PC-9 (cell line): ENCODE data around the gene LYG1. TPM values are rescaled to one million over a fixed set of nuclear protein-coding genes. Genes with fewer than 3 reads are reported as not detected.

Experiments
- BruUV-seq: library from RNA; stranded (reverse); fragments of 400-500 nt; replicated peaks from 2 replicates; lab custom pipeline; 2021; lab: Mats Ljungman, UMichigan
- CTCF ChIA-PET: fragments of 300-600 bp; sonication (Branson Sonifier 250); formaldehyde crosslinking; loops from one replicate; lab custom pipeline; 2022; ENCODE audit warnings: antibody characterized with exemption; lab: Charles Lee
- POLR2A ChIA-PET: fragments of 300-600 bp; sonication (Branson Sonifier 250); formaldehyde crosslinking; loops from one replicate; lab custom pipeline; 2022; ENCODE audit warnings: antibody characterized with exemption; ENCODE audit not compliant: unreplicated experiment; lab: Charles Lee
- DNase-seq, 2 experiments: peaks; one replicate each; pipeline versions ENCODE4 v3.0.0 to v3.0.0-alpha.2; 2015 to 2022; ENCODE audit warnings: mixed read lengths in 1 of 2
- H2AFZ ChIP-seq: fragments of 200-600 bp; sonication (generic); 2 replicates; pipeline ENCODE4 v1.8.1; 2017; ENCODE audit warnings: antibody characterized with exemption
- H3F3A ChIP-seq: fragments of 200-600 bp; sonication (generic); 2 replicates; pipeline ENCODE4 v1.8.1; 2017; ENCODE audit warnings: antibody characterized with exemption, mild to moderate bottlenecking, low read depth; ENCODE audit not compliant: insufficient read depth
- H3K27ac ChIP-seq: fragments of 200-600 bp; sonication (generic); 2 replicates; pipeline ENCODE4 v1.6.1; 2016; ENCODE audit warnings: mixed run types
- H3K27me3 ChIP-seq: fragments of 200-600 bp; sonication (generic); 2 replicates; pipeline ENCODE4 v1.6.1; 2016; ENCODE audit warnings: low read depth, mixed run types; ENCODE audit not compliant: insufficient read depth
- H3K36me3 ChIP-seq: fragments of 200-600 bp; sonication (generic); 2 replicates; pipeline ENCODE4 v1.6.1; 2016; ENCODE audit warnings: low read depth, mixed run types
- H3K4me1 ChIP-seq: fragments of 200-600 bp; sonication (generic); replicated peaks from 2 replicates; pipeline ENCODE4 v1.6.1; 2016; ENCODE audit warnings: mixed run types; ENCODE audit not compliant: insufficient read depth
- H3K4me2 ChIP-seq: fragments of 200-600 bp; sonication (generic); 2 replicates; pipeline ENCODE4 v1.6.1; 2017; ENCODE audit warnings: mixed run types
- H3K4me3 ChIP-seq: fragments of 200-600 bp; sonication (generic); 2 replicates; pipeline ENCODE4 v1.6.1; 2016; ENCODE audit warnings: mixed run types
- H3K79me2 ChIP-seq: fragments of 200-600 bp; sonication (generic); 2 replicates; pipeline ENCODE4 v1.6.1; 2017; ENCODE audit warnings: low read depth, mixed run types
- H3K9me2 ChIP-seq: fragments of 200-600 bp; sonication (generic); 2 replicates; pipeline ENCODE4 v1.8.1; 2017; ENCODE audit warnings: mild to moderate bottlenecking; ENCODE audit not compliant: insufficient read depth
- H3K9me3 ChIP-seq: fragments of 200-600 bp; sonication (generic); 2 replicates; pipeline ENCODE4 v1.8.1; 2016; ENCODE audit warnings: low read depth; ENCODE audit not compliant: insufficient read depth
- H4K20me1 ChIP-seq: fragments of 200-600 bp; sonication (generic); 2 replicates; pipeline ENCODE4 v1.8.1; 2017; ENCODE audit not compliant: insufficient read depth
- CTCF ChIP-seq: fragments of 200-600 bp; sonication (generic); conservative IDR thresholded peaks from 2 replicates; pipeline ENCODE4 v1.6.1; 2017; ENCODE audit warnings: mixed run types, antibody characterized with exemption, mild to moderate bottlenecking, moderate library complexity
- EZH2 ChIP-seq: fragments of 200-600 bp; sonication (generic); IDR thresholded peaks from 2 replicates; pipeline ENCODE4 v1.8.0; 2017; ENCODE audit warnings: antibody characterized with exemption, low read depth
- intact Hi-C: fragments of 100-400 bp; cut with micrococcal nuclease; formaldehyde crosslinking; loops from one replicate; pipeline ENCODE4 v1.10.0; 2022; ENCODE audit not compliant: unreplicated experiment
- total RNA-seq: library from RNA; stranded (reverse); gene quantifications from 2 replicates; pipeline ENCODE4 v1.2.3, GENCODE V29; 2021

LYG1 gene
- total RNA-seq, 1 experiment from 2014 or later: 1.5 TPM

GRCh38 chr2:99317161-99317872, 16.3 kb upstream of the LYG1 start:
- POLR2A ChIA-PET: no interaction called here
- no peaks in the 10 kb centered on the region for H3K9me2 ChIP-seq
- H4K20me1 ChIP-seq: peaks cover 8% of the 10 kb centered on the region
- no peaks in the 10 kb centered on the region for H3K79me2 ChIP-seq
- no peak overlapping the region for H3K4me3 ChIP-seq
- no peaks in the 10 kb centered on the region; the same call in 1 of the 2 replicates for H3F3A ChIP-seq
- no peak for DNase-seq
- no peak overlapping the region for H3K27ac ChIP-seq
- no peak overlapping the region for H3K4me2 ChIP-seq
- H3K9me3 ChIP-seq: no peaks in the 10 kb centered on the region
- TF ChIP-seq CTCF (no peak), EZH2 (no peak)
- CTCF ChIA-PET: no interaction called here
- H3K36me3 ChIP-seq: peaks cover 41% of the 10 kb centered on the region
- H3K4me1 ChIP-seq: no peaks in the 10 kb centered on the region
- no peak overlapping the region for H2AFZ ChIP-seq
- BruUV-seq: no TSS peak
- H3K27me3 ChIP-seq: no peaks in the 10 kb centered on the region
- intact Hi-C loops: no loop called here

DNA sequence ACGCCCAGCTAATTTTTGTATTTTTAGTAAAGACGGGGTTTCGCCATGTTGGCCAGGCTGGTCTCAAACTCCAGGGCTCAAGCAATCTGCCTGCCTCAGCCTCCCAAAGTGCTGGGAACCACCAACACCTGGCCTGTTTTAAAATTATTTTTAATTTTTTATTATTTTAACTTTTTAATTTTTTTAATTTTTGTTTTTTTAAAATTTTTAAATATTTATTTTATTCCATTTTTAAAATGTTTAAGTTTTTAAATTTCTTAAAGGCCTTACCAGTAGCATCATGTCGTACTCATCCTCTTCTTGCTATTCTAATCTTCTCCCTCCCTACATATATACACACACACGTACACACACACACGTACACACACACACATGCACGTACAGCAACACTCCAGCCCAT, 1.4 kb downstream of the LYG1 start:
- POLR2A ChIA-PET: no interaction called here
- no TSS peak for BruUV-seq
- TF ChIP-seq CTCF (no peak), EZH2 (no peak)
- no peak for DNase-seq
- intact Hi-C loops: no loop called here
- Histone ChIP-seq H3K4me1 (no peaks in the 10 kb centered on the region), H3K4me3 (no peak overlapping the region), H3K9me3 (no peaks in the 10 kb centered on the region), H3K27ac (no peak overlapping the region), H2AFZ (no peak overlapping the region), H3K27me3 (no peaks in the 10 kb centered on the region), H4K20me1 (no peaks in the 10 kb centered on the region; the same call in 1 of the 2 replicates), H3K79me2 (no peaks in the 10 kb centered on the region), H3K9me2 (no peaks in the 10 kb centered on the region), H3F3A (no peaks in the 10 kb centered on the region), H3K4me2 (no peak overlapping the region), H3K36me3 (no peaks in the 10 kb centered on the region)
- CTCF ChIA-PET: no interaction called here

GRCh38 chr2:99297994-99298393, 3.0 kb downstream of the LYG1 start:
- Histone ChIP-seq H3K36me3 (no peaks in the 10 kb centered on the region), H4K20me1 (no peaks in the 10 kb centered on the region), H3F3A (no peaks in the 10 kb centered on the region), H3K4me2 (no peak overlapping the region), H3K79me2 (no peaks in the 10 kb centered on the region), H3K4me1 (no peaks in the 10 kb centered on the region), H3K9me2 (no peaks in the 10 kb centered on the region), H3K4me3 (no peak overlapping the region), H3K9me3 (no peaks in the 10 kb centered on the region), H2AFZ (no peak overlapping the region), H3K27me3 (no peaks in the 10 kb centered on the region), H3K27ac (no peak overlapping the region)
- CTCF ChIA-PET: no interaction called here
- BruUV-seq: no TSS peak
- TF ChIP-seq EZH2 (no peak), CTCF (no peak)
- DNase-seq: no peak
- intact Hi-C loops: no loop called here
- POLR2A ChIA-PET: no interaction called here
